ENCODE results near the gene GRIK3.

The GRIK3 gene

GRCh38 chr1:36846357-36846756 is 188.0 kb downstream of the GRIK3 start:
- DNase-seq: no peak

DNA sequence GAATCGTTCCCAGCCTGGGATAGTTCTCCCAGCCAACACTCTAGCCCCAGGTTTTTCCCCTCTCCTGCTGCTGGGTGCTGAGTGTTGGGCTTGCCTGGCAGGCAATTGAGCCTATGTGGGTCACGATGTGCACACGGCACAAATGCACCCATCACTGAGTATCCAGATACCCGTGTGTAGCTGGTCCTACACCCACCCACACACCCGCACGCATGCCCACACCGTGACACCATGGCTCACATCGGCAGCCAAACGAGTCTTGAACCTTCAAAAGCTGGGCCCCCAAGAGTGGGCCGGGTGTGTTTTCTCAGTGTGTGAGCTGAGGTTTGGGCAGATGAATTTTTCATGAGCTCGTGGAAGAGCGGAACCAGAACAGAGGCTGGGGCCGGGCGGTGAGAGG is 188.5 kb downstream of the GRIK3 start:
- no peak for DNase-seq

DNA sequence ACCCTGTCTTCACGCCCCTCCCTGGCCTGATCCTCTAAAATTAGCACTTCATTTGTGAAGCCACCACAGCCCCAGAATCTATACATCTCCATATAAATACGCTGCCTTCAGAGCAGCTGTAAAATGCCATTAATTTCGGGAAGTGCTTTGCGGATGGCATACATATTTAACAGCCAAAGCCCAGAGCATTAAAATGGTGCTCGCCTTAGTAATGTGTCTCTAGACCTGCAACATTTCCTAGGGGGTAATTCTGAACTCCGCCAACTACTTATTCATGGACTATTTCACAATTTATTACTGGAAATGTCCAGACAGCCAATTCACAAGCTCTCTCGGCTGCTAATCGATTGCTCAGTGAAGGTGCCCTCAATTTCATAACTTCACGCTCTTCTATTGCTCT is 189.4 kb downstream of the GRIK3 start:
- no peak for DNase-seq

DNA sequence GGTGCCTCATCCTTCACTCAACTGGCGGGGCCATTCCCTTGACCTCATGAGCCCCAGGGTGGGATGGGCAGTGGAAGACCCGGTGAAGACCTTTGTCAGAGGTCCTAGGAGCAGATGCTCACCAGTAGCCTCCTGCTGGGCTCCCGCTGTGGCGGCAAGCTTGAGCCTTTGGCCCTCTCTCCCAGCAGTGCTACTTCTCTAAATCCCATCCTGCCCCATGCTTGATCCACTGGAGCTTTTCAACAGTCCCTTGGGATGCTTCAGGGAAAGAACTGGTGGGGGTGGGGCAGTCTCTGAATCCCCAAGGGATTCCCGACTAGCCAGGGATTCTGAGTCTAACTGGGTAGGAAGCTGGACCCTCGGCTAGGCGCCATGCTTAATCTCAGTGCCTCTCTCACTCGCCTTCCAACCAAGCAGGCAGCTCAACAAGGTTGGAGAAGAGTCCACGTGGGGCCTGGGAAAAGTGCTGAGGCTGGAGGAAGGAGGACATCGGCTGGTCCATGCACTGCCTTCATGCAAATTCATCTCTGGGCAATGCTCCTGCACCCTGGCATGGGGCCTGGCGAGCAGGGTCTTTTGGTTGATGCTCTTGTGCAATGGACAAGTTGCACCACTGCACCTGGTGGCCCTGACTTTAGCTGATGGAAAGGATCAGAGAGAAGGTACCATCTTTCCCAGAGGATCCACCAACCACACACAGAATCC is 190.3 kb downstream of the GRIK3 start:
- DNase-seq: no peak

DNA sequence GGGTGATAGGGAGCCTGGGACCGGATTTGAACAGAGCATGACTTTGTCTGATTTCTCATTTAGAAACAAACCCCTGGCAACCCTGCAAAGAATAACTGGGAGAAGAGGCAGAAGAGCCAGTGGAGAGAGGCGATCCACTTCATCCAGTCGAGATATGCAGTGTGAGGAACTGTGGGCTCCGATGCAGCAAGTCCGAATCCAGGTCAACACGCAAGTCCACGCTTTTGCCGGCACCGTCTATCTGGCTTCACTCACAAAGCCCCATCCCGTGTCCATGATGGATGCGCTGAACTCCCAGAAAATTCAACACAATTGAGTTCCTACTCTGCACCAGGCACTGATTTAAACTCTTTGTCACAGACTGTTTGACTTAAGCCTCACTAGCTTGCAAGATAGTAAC is 191.3 kb downstream of the GRIK3 start:
- DNase-seq: no peak

DNA sequence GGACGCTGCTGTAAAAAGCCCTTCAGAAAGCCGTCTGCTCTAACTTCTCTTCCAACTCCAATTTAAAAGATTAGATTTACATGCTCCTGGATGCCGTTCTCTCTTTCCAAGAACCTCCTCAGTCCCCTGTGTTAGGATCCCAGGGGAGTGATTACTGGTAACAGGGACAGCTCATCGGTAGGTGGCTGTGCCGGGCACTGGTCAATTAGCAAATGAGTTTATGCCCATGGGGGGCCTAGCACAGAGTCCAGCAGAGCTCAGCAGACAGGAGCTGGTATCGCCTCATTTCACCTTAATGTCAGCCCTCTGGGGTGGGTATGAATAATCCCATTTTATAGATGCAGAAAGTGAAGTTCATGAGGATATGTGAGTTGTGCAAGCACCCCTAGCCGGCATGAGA is 191.9 kb downstream of the GRIK3 start:
- no peak for DNase-seq

DNA sequence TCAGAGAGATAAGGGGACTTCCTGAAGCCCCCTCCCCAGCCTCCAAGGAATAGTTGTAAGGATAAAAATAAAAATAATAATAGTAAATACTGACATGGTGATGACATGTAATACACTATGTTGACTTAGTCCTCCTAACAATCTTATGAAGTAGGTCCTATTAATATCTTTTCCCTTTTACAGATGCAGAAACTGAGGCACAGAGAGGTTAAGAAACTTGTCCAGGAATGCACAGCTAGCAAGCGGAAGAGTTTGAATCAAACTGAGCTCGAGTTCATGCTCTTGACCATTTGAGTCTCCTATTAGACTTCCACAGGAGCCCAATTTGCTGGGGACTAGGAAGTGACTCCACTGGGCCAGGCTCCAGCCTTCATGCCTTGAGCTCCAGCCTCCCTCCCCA is 194.8 kb downstream of the GRIK3 start:
- DNase-seq: no peak

GRCh38 chr1:36838888-36839287 is 195.4 kb downstream of the GRIK3 start:
- DNase-seq: no peak

DNA sequence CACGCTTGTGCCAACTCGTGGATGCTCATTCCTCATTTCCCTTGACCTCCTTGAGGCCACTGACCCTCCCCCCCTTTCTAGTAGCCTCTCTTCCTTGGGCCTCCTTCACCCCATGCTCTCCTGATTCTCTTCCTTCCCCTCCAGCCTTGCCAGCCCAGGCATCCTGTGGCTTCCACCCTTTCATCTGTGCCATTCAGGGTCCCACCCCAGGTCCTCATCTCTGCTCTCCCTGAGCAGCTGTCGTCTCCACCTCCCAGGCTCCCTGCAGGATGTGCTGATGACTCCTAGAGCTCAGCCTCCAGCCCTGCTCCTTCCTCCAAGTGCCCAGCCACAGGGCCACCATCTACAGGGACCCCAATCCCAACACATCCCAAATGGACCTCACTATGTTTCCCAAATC is 197.4 kb downstream of the GRIK3 start:
- DNase-seq: no peak

DNA sequence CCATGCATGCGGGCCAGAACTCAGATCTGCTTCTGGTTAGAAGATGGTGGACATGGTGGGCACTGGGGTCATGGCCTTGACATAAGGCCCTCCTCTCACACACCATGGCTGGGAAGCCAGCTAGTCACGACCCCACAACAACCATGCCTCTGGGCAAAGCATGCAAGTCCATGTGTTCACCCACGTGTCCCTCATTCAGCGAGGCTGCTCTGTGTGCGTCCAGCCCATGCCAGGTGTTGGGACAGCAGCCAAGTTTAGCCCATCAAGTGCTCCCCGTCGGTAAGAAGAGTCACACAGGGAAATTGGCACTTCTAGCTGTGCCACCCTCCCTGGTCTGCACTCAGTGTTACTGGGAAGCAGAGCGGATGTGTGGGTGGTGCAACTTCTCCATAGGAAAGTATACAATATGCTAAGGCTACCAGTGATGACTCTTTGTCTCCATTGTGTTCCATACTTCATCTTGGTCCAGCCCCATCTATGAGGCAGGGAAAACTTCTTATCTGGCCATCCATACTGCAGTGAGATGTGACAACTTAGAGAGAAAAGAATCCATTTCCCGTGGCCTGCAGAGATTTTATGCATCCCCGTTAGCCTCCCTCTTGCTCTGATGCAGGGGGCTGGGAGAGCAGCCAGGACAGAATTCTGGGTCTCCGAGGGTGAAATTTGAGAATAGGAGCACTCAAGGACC is 198.0 kb downstream of the GRIK3 start:
- peak; percentile 28 for DNase-seq

DNA sequence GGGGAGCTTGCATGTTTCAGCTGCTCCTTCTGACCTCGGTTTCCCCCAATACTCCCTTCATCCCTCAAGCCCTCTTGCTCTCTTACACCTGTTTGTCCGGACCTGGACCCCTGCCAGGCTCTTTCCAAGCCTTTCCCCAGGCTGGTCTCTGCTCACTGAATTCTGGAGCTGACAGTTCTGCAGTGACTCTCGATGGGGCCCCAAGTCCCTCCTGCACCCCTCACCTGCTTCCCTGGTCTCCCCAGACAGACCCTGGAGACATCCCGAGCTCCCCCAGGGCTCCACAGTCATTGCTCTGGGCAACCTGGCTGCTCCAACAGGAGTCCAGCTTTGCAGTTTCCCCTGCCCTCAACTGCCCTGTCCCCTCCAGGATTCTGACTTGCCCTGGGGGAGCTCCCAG is 198.6 kb downstream of the GRIK3 start:
- DNase-seq: no peak

DNA sequence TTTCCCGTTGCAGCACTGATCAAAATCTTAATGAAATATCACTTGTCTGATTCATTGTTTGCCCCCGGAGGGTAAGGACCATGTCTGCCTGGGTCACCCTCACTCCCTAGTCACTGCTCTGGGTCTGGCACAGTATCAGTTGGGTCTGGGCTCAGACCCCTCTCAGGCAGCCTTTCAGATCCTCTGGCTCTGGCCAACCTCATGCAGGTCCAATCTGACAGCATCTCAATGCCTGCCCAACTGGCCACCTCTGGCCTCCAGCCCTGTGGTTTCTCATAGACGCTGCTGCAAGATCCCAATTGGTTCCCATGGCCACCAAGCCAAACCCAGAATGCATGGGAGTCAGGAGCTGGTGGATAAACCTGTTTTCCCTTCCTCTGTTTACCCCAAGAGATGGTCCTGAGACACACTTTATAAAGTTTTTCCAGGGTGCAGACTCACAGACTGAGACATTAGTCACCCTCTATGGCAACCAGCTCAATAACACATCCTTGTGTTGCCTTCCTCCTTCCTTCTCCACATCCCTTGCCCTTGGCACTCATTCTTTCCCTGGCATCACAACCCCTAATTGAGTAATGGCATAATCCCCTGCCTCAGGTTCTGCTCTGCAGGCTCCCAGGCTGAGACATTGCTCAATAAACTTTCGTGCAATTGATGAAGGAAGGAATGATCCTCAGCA is 199.2 kb downstream of the GRIK3 start:
- no peak for DNase-seq

- no peak for DNase-seq
Measured at GRCh38 chr1:36834586-36834985, 199.7 kb downstream of the GRIK3 start.

GRCh38 chr1:36831186-36831810 is 203.0 kb downstream of the GRIK3 start:
- DNase-seq: no peak

DNA sequence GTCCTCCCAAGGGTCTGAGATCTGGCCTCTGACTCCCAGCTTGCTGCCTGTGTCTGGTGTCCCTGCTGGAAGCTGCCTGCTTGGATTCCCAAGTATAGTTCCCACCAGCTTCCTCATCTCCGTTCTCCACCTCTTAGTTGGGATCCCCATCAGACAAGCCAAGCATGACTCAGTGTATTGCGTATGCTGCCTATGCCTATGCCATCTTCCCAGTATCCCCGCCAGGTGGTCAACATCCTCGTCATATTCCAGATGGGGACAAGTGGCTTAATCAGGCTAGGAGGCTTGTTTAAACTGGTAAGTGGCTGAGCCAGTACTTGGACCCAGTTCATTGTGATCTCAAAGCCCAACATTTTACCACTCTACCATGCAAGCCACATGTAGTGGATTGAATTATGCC is 204.4 kb downstream of the GRIK3 start:
- no peak for DNase-seq

DNA sequence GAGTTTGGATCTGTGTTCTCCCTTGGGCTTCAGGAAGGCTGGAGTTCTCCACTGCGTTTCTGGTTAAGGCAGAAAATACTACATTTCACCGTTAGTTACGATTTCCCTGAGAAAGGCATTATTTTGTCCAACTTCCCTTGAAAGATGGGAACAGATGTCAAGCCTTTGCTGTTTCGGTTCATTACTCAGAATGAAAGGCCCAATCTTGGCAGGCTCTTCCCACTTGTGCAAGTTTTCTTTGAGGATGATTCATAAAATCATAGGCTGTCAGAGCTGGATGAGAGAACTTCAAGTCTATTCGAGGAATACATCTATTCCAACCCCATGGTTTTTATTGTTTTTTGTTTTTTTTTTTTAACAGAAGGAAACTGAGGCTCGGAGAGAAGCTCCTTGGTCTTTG is 205.2 kb downstream of the GRIK3 start:
- no peak for DNase-seq

DNA sequence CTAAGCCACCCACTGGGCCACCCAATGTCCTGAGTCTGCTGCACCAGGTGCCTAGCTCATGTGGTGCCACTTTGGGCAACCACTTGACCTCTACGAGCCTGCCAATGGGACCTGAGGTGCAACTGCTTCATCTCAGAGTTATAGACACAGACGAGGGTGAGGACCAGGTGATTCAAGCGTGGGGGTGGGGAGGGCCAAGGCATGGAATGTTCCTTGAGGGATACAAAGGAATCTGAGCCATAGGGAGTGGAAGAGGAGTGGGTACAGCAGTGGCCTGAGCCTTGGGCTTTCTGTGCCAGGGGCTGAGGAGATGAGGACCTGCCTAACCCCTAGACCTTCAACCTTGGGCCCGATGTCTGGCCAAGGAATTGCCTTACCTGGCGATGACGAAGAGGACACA is 209.1 kb downstream of the GRIK3 start:
- DNase-seq: no peak

- DNase-seq: no peak
Measured at GRCh38 chr1:36824390-36824861, 209.9 kb downstream of the GRIK3 start.

- no peak for DNase-seq
Measured at GRCh38 chr1:36822648-36823047, 211.7 kb downstream of the GRIK3 start.

GRCh38 chr1:36821386-36821785 is 212.9 kb downstream of the GRIK3 start:
- DNase-seq: no peak

GRCh38 chr1:36818771-36819170 is 215.5 kb downstream of the GRIK3 start:
- no peak for DNase-seq

DNA sequence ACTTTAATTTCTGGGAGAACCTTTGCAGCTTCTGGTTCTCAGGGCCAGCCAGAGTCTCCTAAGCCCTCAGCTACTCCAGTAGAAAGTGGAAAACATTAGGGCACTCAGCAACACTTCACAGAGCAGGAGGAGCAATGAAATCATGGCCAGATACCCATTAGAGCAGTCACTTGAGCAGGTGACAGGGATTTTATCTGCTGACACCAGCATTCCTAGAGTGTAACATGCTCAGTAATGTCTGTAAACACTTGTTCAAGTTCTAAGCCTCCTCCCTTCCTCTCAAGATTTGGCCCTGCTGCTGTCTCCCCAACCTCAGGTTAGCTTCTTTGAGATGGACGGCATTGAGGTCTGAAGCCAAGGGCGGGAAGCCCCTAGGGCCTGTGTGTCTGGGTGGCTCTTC is 218.0 kb downstream of the GRIK3 start:
- no peak for DNase-seq

DNA sequence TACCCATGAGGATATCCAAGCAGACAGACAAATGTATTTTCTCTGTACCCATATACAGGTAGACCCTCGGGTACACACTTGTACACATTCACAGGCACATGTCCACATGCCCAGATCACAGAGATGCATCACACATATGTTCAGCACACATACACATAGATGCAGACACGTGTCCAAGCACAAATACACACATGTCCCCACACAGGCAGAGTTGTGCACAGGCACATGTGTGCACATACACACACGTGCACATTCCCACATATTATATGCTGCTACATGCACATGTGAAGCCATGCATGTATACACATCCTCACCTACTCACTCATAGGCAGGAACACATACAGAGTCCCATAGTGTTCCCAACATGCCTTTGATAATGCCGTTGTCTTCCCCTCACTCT is 219.5 kb downstream of the GRIK3 start:
- DNase-seq: no peak

GRCh38 chr1:36814083-36814482 is 220.2 kb downstream of the GRIK3 start:
- DNase-seq: no peak
